NOMO-1 treated with DMSO at 0.1 percent for 48 hours (cell line): ENCODE measurements around the gene DCAKD.

Experiments used
- DNase-seq: peaks from one replicate; lab custom pipeline; 2025; ENCODE audit not compliant: unreplicated experiment; lab: John Stamatoyannopoulos, UW

The DCAKD gene

GRCh38 chr17:45005700-45006099 lies 45.7 kb downstream of the DCAKD start:
- DNase-seq, result no peak

- DNase-seq, result no peak
These were observed 47.0 kb downstream of the DCAKD start for GRCh38 chr17:45004388-45004787.

GRCh38 chr17:45003877-45004276 lies 47.6 kb downstream of the DCAKD start:
- DNase-seq, result no peak

- no peak for DNase-seq
These were observed 50.1 kb downstream of the DCAKD start for GRCh38 chr17:45001310-45001709.

- no peak for DNase-seq
These were observed 52.0 kb downstream of the DCAKD start for GRCh38 chr17:44999433-44999832.

- DNase-seq, result no peak
These were observed 52.8 kb downstream of the DCAKD start for GRCh38 chr17:44998646-44999045.

GRCh38 chr17:44997733-44998520 lies 53.5 kb downstream of the DCAKD start:
- DNase-seq, result no peak

- no peak for DNase-seq
These were observed 55.1 kb downstream of the DCAKD start for GRCh38 chr17:44996304-44996703.

GRCh38 chr17:44995436-44996001 lies 55.9 kb downstream of the DCAKD start:
- DNase-seq, result no peak

- no peak for DNase-seq
These were observed 59.0 kb downstream of the DCAKD start for GRCh38 chr17:44992242-44992939.

GRCh38 chr17:44990994-44991393 lies 60.4 kb downstream of the DCAKD start:
- DNase-seq, result no peak

- no peak for DNase-seq
These were observed 61.8 kb downstream of the DCAKD start for GRCh38 chr17:44989552-44990138.

- DNase-seq, result no peak
These were observed 63.1 kb downstream of the DCAKD start for GRCh38 chr17:44988044-44988942.

GRCh38 chr17:44983563-44983962 lies 67.9 kb downstream of the DCAKD start:
- DNase-seq, result no peak

- DNase-seq, result no peak
These were observed 69.2 kb downstream of the DCAKD start for GRCh38 chr17:44982113-44982702.

- DNase-seq, result no peak
These were observed 70.0 kb downstream of the DCAKD start for GRCh38 chr17:44981221-44981968.

- no peak for DNase-seq
These were observed 71.9 kb downstream of the DCAKD start for GRCh38 chr17:44979426-44979995.

- no peak for DNase-seq
These were observed 72.6 kb downstream of the DCAKD start for GRCh38 chr17:44978807-44979206.

GRCh38 chr17:44977814-44978550 lies 73.5 kb downstream of the DCAKD start:
- DNase-seq, result no peak
